ENCODE measurements around the gene KCNQ1OT1. TPM values are rescaled to one million over a fixed set of nuclear protein-coding genes. Genes with fewer than 3 reads are reported as not detected.

KCNQ1OT1 gene
- total and polyA plus RNA-seq, 10 donors: 0.02 to 3.1 (median 1.7) TPM

- WGBS, 5 donors: 69 to 89% (median 84%) methylated on average over 1 of the region's 1 CpG
- H3K4me1 ChIP-seq: no peaks in the 10 kb centered on the region
- no peak overlapping the region for H3K4me3 ChIP-seq
- H3K9me3 ChIP-seq: peaks cover 0 to 61% (median 28%) of the 10 kb centered on the region in 8 donors
- H3K27me3 ChIP-seq (replicated peaks in 1 of 7): no peaks in the 10 kb centered on the region
- no peak for TF ChIP-seq POLR2A (IDR thresholded peaks at IDR 0.05)
- no peak for TF ChIP-seq POLR2AphosphoS5 (IDR thresholded peaks at IDR 0.05)
- no peak for DNase-seq
- H3K36me3 ChIP-seq: peaks cover 0 to 25% (median 0%) of the 10 kb centered on the region in 6 donors
- intact Hi-C loops (cut with DNase I; ENCODE audit: low total_unique reads): no loop called here
- no peak overlapping the region for H3K27ac ChIP-seq
Measured at GRCh38 chr11:2656859-2657258, 42.9 kb downstream of the KCNQ1OT1 start.

DNA sequence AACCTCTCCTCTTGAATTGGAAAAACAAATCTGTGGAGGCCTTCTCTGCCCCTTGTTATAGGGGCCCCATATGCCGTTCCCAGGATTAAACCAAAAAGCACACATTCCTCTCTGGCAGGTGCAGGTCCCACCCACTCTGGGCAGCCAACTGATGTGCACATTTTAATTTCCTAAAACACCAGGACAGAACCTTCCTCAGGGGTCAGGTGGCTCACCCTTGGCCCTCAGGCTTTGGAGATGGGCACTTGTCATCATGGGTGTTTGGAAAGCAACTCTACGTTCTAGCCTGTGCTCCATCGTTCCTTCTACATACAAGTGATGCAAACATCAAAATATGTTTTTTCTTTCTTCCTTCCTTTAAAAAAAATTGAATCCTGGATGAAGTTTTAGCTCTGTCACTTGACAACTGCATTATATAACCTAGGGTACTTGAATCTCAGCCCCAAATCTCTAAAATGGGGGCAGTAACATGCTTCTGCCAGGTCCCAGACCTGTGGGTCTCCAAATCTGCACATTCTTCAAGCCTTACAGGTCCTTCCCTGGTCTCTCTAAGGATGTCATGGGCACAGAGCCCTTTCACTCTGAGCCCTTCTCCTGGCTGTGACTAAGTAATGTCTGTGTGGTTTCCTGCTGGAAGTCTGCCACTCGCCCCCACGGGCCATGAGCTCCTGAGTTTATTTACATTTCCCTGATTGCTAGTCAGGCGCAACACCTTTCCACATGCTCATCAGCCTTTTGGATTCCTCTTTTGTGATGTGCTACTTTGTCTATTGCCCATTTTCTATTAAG, 43.8 kb downstream of the KCNQ1OT1 start:
- intact Hi-C loops (cut with DNase I; ENCODE audit: low total_unique reads): no loop called here
- Histone ChIP-seq H3K9me3 (peaks cover 4 to 61% (median 29%) of the 10 kb centered on the region in 8 donors), H3K4me3 (no peak overlapping the region), H3K27ac (no peak overlapping the region), H3K36me3 (peaks cover 0 to 24% (median 0%) of the 10 kb centered on the region in 6 donors), H3K27me3 (replicated peaks in 1 of 7) (no peaks in the 10 kb centered on the region), H3K4me1 (no peaks in the 10 kb centered on the region)
- TF ChIP-seq POLR2AphosphoS5 (IDR thresholded peaks at IDR 0.05) (no peak), CTCF (IDR thresholded peaks at IDR 0.05 in 8 of 11, conservative IDR thresholded peaks at IDR 0.05 in 3 of 11) (no peak), POLR2A (IDR thresholded peaks at IDR 0.05) (no peak)
- DNase-seq: no peak
- 46 to 55% (median 50%) methylated on average over 6 of the region's 6 CpGs for WGBS, 5 donors

- Histone ChIP-seq H3K27me3 (replicated peaks in 1 of 7) (no peaks in the 10 kb centered on the region), H3K27ac (no peak overlapping the region), H3K4me1 (no peaks in the 10 kb centered on the region), H3K4me3 (no peak overlapping the region), H3K9me3 (peaks cover under 1 to 61% (median 29%) of the 10 kb centered on the region in 8 donors), H3K36me3 (peaks cover 0 to 17% (median 0%) of the 10 kb centered on the region in 6 donors)
- DNase-seq: no peak
- intact Hi-C loops (cut with DNase I; ENCODE audit: low total_unique reads): no loop called here
- no peak for TF ChIP-seq POLR2A (IDR thresholded peaks at IDR 0.05)
- 90 to 95% (median 94%) methylated on average over 6 of the region's 6 CpGs for WGBS, 5 donors
Measured at GRCh38 chr11:2655016-2655719, 44.6 kb downstream of the KCNQ1OT1 start.

DNA sequence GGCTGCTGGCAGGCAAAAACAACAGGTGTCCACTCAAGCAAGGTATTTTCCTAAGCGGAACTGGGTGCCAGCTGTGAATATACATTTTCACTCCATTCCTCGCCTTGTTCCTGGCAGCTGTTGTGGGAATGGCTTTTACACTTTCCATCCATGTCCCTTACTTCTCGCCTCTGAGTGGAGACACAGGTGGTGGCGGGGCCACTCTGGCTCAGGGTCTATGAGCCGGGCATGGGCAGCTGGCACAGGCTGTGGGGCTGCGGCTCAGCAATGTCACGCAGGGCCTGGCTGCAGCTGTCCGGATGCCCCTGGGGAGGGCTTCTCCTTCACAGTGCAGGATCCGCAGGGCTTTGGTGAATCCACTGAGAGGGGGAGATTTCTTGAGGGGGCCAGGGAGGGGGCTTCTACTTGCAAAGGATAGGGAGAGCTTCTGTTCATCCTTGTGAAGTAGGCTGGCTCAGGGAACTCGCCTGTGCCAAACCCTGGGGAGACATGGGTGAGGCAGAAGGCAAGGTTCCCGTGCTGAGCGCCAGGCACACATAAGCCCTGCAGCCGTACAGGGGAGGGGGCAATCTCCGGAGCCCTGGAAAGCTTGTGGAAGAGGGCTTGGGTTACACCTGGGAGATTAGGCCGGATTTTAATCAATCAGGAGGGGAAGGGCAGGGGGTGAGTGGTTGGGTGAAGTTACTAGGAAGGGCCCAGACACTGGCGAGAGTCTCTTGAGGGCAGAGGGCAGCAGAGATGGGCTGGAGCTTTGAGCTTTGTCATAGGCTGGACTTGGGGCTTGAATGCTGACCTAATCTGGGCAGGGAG, 45.7 kb downstream of the KCNQ1OT1 start:
- no peaks in the 10 kb centered on the region for H3K4me1 ChIP-seq
- H3K9me3 ChIP-seq: peaks cover 9 to 61% (median 31%) of the 10 kb centered on the region in 8 donors
- no peak overlapping the region for H3K4me3 ChIP-seq
- peak; percentile 47 for DNase-seq
- H3K27ac ChIP-seq: no peak overlapping the region
- TF ChIP-seq POLR2A (IDR thresholded peaks at IDR 0.05) (no peak), POLR2AphosphoS5 (IDR thresholded peaks at IDR 0.05) (no peak), CTCF (IDR thresholded peaks at IDR 0.05 in 8 of 11, conservative IDR thresholded peaks at IDR 0.05 in 3 of 11) (no peak)
- no peaks in the 10 kb centered on the region for H3K27me3 ChIP-seq (replicated peaks in 1 of 7)
- intact Hi-C loops (cut with DNase I; ENCODE audit: low total_unique reads): no loop called here
- 91 to 97% (median 94%) methylated on average over 15 to 16 of the region's 16 CpGs for WGBS, 5 donors
- peaks cover 0 to 12% (median 0%) of the 10 kb centered on the region in 6 donors for H3K36me3 ChIP-seq
